Ishikawa (cell line): ENCODE data around the gene WNT6.

Experiments used
- CEBPB ChIP-seq: IDR thresholded peaks from 2 replicates; pipeline ENCODE4 v1.6.1; 2012
- CREB1 ChIP-seq: IDR thresholded peaks from 2 replicates; pipeline ENCODE4 v1.6.1; 2012; ENCODE audit warnings: low read depth
- EGR1 ChIP-seq: IDR thresholded peaks from 2 replicates; pipeline ENCODE4 v1.6.1; 2012
- EP300 ChIP-seq: IDR thresholded peaks from 2 replicates; pipeline ENCODE4 v1.6.1; 2012; ENCODE audit warnings: borderline replicate concordance
- FOXM1 ChIP-seq: IDR thresholded peaks from 2 replicates; pipeline ENCODE4 v1.6.1; 2012; ENCODE audit warnings: low read depth, borderline replicate concordance
- NFIC ChIP-seq: IDR thresholded peaks from 2 replicates; pipeline ENCODE4 v1.6.1; 2012
- RAD21 ChIP-seq: IDR thresholded peaks from 2 replicates; pipeline ENCODE4 v1.6.1; 2012; ENCODE audit warnings: low read depth
- TAF1 ChIP-seq: IDR thresholded peaks from 2 replicates; pipeline ENCODE4 v1.6.1; 2012; ENCODE audit warnings: low read depth, mild to moderate bottlenecking
- TCF12 ChIP-seq: IDR thresholded peaks from 2 replicates; pipeline ENCODE4 v1.6.1; 2012; ENCODE audit warnings: low read depth
- TEAD4 ChIP-seq: IDR thresholded peaks from 2 replicates; pipeline ENCODE4 v1.6.1; 2012
- YY1 ChIP-seq: IDR thresholded peaks from 2 replicates; pipeline ENCODE4 v1.6.1; 2012; ENCODE audit warnings: low read depth
- ZBTB7A ChIP-seq: IDR thresholded peaks from 2 replicates; pipeline ENCODE4 v1.6.1; 2012; ENCODE audit warnings: low read depth
- TF ChIP-seq, protein P1 (sequence below): IDR thresholded peaks from 2 replicates; pipeline ENCODE4 v1.6.1; 2012; ENCODE audit warnings: low read depth, mild to moderate bottlenecking
- TF ChIP-seq, protein P2 (sequence below): IDR thresholded peaks from 2 replicates; pipeline ENCODE4 v1.6.1; 2012
- TF ChIP-seq, protein P3 (sequence below): IDR thresholded peaks from 2 replicates; pipeline ENCODE4 v1.6.1; 2012

Gene WNT6

DNA sequence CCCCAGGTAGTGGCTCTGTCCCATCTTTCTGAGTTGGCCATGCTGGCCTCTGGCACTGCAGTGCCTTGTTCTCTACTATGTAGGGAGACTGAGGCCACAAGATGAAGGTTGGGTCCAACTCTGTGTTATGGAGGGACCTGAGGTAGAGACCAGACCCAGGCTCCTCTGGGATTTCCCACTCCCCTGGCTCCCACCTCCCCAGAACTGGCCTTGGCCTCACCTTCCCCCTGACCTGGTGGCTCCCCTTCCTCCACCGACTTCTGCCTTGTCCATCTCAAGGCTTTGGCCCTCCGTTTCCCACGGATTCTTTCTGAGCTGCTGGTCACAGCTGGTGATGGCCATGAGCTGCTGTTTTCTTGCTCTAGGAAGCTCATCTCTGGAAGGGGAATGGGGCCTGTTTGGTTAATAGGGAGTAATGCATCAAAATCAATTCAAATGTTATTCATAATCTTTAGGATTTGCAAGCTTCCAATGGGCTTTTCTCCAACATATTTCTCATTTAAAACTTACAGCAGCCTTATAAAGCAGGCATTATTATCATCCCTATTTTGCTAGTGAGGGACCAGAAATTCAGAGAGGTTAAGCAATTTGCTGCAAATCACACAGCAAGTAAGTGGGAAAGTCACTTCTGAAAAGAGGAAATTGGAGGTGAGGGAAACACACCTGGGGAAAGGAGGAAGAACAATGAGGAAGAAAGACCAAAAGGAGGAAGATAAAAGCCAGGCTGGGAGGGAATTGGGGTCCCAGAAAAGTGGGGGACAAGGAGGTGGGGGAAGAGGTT lies 28.9 kb upstream of the WNT6 start:
- TF ChIP-seq EP300: no peak
- TF ChIP-seq FOXM1: no peak
- no peak for TF ChIP-seq TEAD4
- TF ChIP-seq, protein P1, sequence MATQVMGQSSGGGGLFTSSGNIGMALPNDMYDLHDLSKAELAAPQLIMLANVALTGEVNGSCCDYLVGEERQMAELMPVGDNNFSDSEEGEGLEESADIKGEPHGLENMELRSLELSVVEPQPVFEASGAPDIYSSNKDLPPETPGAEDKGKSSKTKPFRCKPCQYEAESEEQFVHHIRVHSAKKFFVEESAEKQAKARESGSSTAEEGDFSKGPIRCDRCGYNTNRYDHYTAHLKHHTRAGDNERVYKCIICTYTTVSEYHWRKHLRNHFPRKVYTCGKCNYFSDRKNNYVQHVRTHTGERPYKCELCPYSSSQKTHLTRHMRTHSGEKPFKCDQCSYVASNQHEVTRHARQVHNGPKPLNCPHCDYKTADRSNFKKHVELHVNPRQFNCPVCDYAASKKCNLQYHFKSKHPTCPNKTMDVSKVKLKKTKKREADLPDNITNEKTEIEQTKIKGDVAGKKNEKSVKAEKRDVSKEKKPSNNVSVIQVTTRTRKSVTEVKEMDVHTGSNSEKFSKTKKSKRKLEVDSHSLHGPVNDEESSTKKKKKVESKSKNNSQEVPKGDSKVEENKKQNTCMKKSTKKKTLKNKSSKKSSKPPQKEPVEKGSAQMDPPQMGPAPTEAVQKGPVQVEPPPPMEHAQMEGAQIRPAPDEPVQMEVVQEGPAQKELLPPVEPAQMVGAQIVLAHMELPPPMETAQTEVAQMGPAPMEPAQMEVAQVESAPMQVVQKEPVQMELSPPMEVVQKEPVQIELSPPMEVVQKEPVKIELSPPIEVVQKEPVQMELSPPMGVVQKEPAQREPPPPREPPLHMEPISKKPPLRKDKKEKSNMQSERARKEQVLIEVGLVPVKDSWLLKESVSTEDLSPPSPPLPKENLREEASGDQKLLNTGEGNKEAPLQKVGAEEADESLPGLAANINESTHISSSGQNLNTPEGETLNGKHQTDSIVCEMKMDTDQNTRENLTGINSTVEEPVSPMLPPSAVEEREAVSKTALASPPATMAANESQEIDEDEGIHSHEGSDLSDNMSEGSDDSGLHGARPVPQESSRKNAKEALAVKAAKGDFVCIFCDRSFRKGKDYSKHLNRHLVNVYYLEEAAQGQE: no peak
- TF ChIP-seq TCF12: no peak
- TF ChIP-seq TAF1: no peak
- TF ChIP-seq RAD21: no peak
- TF ChIP-seq, protein P2, sequence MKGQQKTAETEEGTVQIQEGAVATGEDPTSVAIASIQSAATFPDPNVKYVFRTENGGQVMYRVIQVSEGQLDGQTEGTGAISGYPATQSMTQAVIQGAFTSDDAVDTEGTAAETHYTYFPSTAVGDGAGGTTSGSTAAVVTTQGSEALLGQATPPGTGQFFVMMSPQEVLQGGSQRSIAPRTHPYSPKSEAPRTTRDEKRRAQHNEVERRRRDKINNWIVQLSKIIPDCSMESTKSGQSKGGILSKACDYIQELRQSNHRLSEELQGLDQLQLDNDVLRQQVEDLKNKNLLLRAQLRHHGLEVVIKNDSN: no peak
- TF ChIP-seq CREB1: no peak
- no peak for TF ChIP-seq ZBTB7A
- TF ChIP-seq EGR1: no peak
- TF ChIP-seq CEBPB: no peak
- no peak for TF ChIP-seq YY1
- TF ChIP-seq, protein P3, sequence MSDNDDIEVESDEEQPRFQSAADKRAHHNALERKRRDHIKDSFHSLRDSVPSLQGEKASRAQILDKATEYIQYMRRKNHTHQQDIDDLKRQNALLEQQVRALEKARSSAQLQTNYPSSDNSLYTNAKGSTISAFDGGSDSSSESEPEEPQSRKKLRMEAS: no peak

DNA sequence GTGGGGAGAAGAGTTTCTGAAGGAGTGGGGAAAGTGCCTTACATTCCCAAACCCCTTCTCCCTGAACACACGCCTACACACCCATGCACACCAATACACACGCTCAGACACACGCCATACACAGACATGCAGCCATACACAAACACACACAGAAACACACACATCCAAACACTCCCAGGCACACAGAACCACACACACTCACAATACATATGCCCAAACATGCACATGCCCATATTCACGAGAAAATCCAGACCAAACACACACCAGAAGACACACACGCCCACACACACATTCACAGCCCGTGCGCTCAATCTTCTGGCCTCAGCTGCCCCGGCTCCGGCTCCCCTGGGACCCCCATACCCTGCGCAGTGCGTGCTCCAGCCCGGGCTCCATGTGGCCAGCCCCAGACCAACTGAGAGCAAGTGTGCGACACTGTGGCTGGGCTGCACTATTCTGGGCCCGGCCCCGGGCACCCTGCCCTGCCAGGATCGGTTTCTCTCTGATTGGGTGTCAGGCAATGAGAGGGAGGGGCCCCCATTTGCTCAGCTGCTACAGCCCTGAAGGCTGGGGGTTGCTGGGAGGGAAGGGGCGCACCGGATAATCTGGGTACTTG lies 28.1 kb upstream of the WNT6 start, which contains the start of gene PRKAG3:
PRKAG3 (minus strand) TSS at position 426 of the 613 bp plus-strand sequence.
- TF ChIP-seq EGR1 (no peak), CREB1 (no peak), TCF12 (no peak), TEAD4 (no peak), FOXM1 (no peak), RAD21 (no peak), YY1 (no peak), TAF1 (no peak), ZBTB7A (no peak), CEBPB (no peak), NFIC (no peak)
- TF ChIP-seq, protein P1: no peak
- TF ChIP-seq, protein P2: no peak
- TF ChIP-seq, protein P3: no peak

DNA sequence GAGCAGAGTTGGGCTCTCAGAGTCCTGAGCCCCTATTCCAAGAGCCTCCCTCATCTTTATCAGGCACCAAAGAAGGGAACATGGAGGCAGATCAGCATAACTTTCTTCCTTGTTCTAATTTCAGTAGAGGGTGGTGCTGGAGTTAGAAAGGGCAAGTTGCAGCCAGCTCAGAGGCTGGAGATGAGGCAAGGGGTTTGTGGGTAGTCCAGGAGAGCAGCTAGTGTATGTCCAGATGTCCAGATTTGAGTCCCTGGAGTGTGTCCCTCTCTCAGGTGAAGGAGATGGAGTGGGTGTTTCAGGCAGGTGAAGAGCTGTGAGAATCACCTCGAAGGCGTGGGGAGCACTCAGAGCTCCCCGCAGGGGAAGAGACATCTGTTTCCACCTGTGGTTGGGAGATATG lies 27.5 kb upstream of the WNT6 start:
- TF ChIP-seq CREB1: no peak
- TF ChIP-seq EGR1: no peak
- TF ChIP-seq TAF1: no peak
- no peak for TF ChIP-seq ZBTB7A
- TF ChIP-seq, protein P2: no peak
- no peak for TF ChIP-seq TCF12
- TF ChIP-seq, protein P1: no peak
